ENCODE measurements around the gene RABEPK. TPM values are rescaled to one million over a fixed set of nuclear protein-coding genes. Genes with fewer than 3 reads are reported as not detected.

RABEPK gene
- polyA plus RNA-seq, 1 donor (not counting 4 experiments of a cell fraction or from before 2014, with no cell fraction given), result 33.4 TPM

DNA sequence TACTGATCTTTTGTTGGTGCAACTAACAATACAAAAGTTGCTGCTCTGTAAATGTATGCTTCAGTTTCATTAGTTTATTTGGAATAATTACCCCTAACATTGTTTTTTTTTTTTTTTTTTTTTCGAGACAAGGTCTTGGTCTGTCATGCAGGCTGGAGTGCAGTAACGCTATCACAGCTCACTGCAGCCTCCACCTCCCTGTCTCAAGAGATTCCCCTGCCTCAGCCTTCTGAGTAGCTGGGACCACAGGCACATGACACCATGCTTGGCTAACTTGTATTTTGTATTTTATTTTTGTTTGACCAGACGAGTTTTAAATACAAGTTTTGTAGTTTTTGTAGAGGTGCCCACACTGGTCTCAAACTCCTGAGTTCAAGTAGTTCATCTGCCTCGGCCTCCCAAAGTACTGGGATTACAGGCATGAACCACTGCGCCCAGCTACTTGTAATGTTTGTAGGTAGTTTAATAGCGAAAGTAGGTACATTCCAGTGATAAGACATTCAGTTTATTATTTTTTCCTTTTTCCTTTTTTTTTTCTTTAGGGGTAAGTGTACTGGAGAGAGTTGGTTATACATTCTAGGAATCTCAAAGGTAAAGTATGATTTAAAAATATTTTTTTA is 68.2 kb downstream of the RABEPK start:
- Histone ChIP-seq H3K79me2 (ENCODE audit: control insufficient read depth, insufficient read depth, low read length) (peaks cover 86% of the 10 kb centered on the region), H3K36me3 (ENCODE audit: control insufficient read depth in 2 of 2, extremely low read depth in 1 of 2, insufficient read depth in 2 of 2, low read length in 2 of 2) (peaks cover 0 to 9% of the 10 kb centered on the region in 2 experiments), H3K9me3 (ENCODE audit: control insufficient read depth, low read depth, low read length) (no peaks in the 10 kb centered on the region), H4K20me1 (ENCODE audit: control insufficient read depth, extremely low read depth, insufficient read depth, low read length) (no peaks in the 10 kb centered on the region), H3K4me2 (ENCODE audit: control insufficient read depth, extremely low read depth, insufficient read depth, low read depth, low read length) (no peak overlapping the region), H3K27me3 (ENCODE audit: control insufficient read depth, extremely low read depth, insufficient read depth, low read length) (no peaks in the 10 kb centered on the region), H3K4me1 (ENCODE audit: control insufficient read depth, extremely low read depth, insufficient read depth, low read length) (peaks cover 15% of the 10 kb centered on the region), H3K9ac (ENCODE audit: control insufficient read depth, extremely low read depth, insufficient read depth, low read length) (no peak overlapping the region), H3K27ac (ENCODE audit: control insufficient read depth, insufficient read depth, low read length) (no peak overlapping the region), H2AFZ (ENCODE audit: control insufficient read depth, low read length) (no peak overlapping the region), H3K4me3 (ENCODE audit: control insufficient read depth in 2 of 3, extremely low read depth in 1 of 3, insufficient read depth in 2 of 3, low read depth in 1 of 3, low read length in 3 of 3) (no peak overlapping the region), H3K9me1 (ENCODE audit: control insufficient read depth, extremely low read depth, insufficient read depth, low read length) (no peaks in the 10 kb centered on the region)
- dilution Hi-C loops (cut with MboI; ENCODE audit: extremely low pct_ligation_motif_present, low sequenced_read_pairs), result no loop called here
- FAIRE-seq (no peak), DNase-seq (ENCODE audit: low read depth, low spot score) (no peak)
- TF ChIP-seq, protein P1, sequence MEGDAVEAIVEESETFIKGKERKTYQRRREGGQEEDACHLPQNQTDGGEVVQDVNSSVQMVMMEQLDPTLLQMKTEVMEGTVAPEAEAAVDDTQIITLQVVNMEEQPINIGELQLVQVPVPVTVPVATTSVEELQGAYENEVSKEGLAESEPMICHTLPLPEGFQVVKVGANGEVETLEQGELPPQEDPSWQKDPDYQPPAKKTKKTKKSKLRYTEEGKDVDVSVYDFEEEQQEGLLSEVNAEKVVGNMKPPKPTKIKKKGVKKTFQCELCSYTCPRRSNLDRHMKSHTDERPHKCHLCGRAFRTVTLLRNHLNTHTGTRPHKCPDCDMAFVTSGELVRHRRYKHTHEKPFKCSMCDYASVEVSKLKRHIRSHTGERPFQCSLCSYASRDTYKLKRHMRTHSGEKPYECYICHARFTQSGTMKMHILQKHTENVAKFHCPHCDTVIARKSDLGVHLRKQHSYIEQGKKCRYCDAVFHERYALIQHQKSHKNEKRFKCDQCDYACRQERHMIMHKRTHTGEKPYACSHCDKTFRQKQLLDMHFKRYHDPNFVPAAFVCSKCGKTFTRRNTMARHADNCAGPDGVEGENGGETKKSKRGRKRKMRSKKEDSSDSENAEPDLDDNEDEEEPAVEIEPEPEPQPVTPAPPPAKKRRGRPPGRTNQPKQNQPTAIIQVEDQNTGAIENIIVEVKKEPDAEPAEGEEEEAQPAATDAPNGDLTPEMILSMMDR (optimal IDR thresholded peaks at IDR 0.05 in 1 of 3, IDR thresholded peaks at IDR 0.05 in 1 of 3, conservative IDR thresholded peaks at IDR 0.05 in 1 of 3; ENCODE audit: extremely low read depth in 1 of 3, insufficient read depth in 2 of 3, low read length in 3 of 3), result no peak
- no peak for TF ChIP-seq EZH2 (IDR thresholded peaks at IDR 0.05; ENCODE audit: low read length)

DNA sequence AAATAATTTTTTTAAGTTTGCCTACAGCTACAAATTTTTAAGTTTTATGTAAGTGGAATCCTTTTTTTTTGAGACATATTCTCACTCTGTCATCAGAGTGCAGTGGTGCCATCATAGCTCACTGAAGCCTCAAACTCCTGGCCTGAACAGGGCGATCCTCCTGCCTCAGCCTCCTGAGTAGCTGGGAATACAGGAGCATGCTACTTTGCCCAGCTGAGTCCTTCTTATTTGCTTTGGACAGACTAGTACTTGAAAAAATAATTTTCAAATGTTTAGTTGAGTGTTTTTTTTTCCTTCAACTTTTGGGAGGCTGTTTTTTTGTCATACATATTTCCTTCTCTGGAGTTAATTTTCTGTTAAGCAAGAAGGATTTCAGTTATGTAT is 68.7 kb downstream of the RABEPK start:
- H3K9me3 ChIP-seq (ENCODE audit: control insufficient read depth, low read depth, low read length), result no peaks in the 10 kb centered on the region
- H3K27ac ChIP-seq (ENCODE audit: control insufficient read depth, insufficient read depth, low read length), result no peak overlapping the region
- H3K79me2 ChIP-seq (ENCODE audit: control insufficient read depth, insufficient read depth, low read length), result peaks cover 86% of the 10 kb centered on the region
- H2AFZ ChIP-seq (ENCODE audit: control insufficient read depth, low read length), result no peak overlapping the region
- H4K20me1 ChIP-seq (ENCODE audit: control insufficient read depth, extremely low read depth, insufficient read depth, low read length), result no peaks in the 10 kb centered on the region
- no peak overlapping the region for H3K9ac ChIP-seq (ENCODE audit: control insufficient read depth, extremely low read depth, insufficient read depth, low read length)
- H3K4me3 ChIP-seq (ENCODE audit: control insufficient read depth in 2 of 3, extremely low read depth in 1 of 3, insufficient read depth in 2 of 3, low read depth in 1 of 3, low read length in 3 of 3), result no peak overlapping the region
- H3K36me3 ChIP-seq (ENCODE audit: control insufficient read depth in 2 of 2, extremely low read depth in 1 of 2, insufficient read depth in 2 of 2, low read length in 2 of 2), result peaks cover 0 to 9% of the 10 kb centered on the region in 2 experiments
- no peak overlapping the region for H3K4me2 ChIP-seq (ENCODE audit: control insufficient read depth, extremely low read depth, insufficient read depth, low read depth, low read length)
- FAIRE-seq (no peak), DNase-seq (ENCODE audit: low read depth, low spot score) (no peak)
- dilution Hi-C loops (cut with MboI; ENCODE audit: extremely low pct_ligation_motif_present, low sequenced_read_pairs), result no loop called here
- TF ChIP-seq, protein P1 (optimal IDR thresholded peaks at IDR 0.05 in 1 of 3, IDR thresholded peaks at IDR 0.05 in 1 of 3, conservative IDR thresholded peaks at IDR 0.05 in 1 of 3; ENCODE audit: extremely low read depth in 1 of 3, insufficient read depth in 2 of 3, low read length in 3 of 3), result no peak
- TF ChIP-seq EZH2 (IDR thresholded peaks at IDR 0.05; ENCODE audit: low read length), result no peak
- H3K9me1 ChIP-seq (ENCODE audit: control insufficient read depth, extremely low read depth, insufficient read depth, low read length), result no peaks in the 10 kb centered on the region
- no peaks in the 10 kb centered on the region for H3K27me3 ChIP-seq (ENCODE audit: control insufficient read depth, extremely low read depth, insufficient read depth, low read length)
- H3K4me1 ChIP-seq (ENCODE audit: control insufficient read depth, extremely low read depth, insufficient read depth, low read length), result peaks cover 15% of the 10 kb centered on the region
